ENCODE measurements around the gene GPR176. TPM values are rescaled to one million over a fixed set of nuclear protein-coding genes. Genes with fewer than 3 reads are reported as not detected.

GPR176 gene
- total and polyA plus RNA-seq, 2 experiments from 2014 or later: 2.7 to 7.0 TPM

- Histone ChIP-seq H3K9me3 (ENCODE audit: low read depth) (no peaks in the 10 kb centered on the region), H3K36me3 (replicated peaks; ENCODE audit: insufficient read depth, low read depth) (no peaks in the 10 kb centered on the region), H3K9me2 (replicated peaks; ENCODE audit: insufficient read depth) (no peaks in the 10 kb centered on the region), H4K20me1 (ENCODE audit: insufficient read depth, poor library complexity, severe bottlenecking) (no peaks in the 10 kb centered on the region), H3K27me3 (peaks cover 27% of the 10 kb centered on the region), H3K79me2 (no peaks in the 10 kb centered on the region), H2AFZ (peak overlapping the region; percentile 95), H3K27ac (peak overlapping the region; percentile 78), H3K4me1 (ENCODE audit: insufficient read depth) (peaks cover 10% of the 10 kb centered on the region), H3K4me2 (peak overlapping the region; percentile 97), H3K4me3 (peak overlapping the region; percentile 97)
- TF ChIP-seq EZH2phosphoT487 (IDR thresholded peaks at IDR 0.05; ENCODE audit: low read depth, severe bottlenecking, unreplicated experiment): no peak
- TF ChIP-seq EZH2 (IDR thresholded peaks at IDR 0.05; ENCODE audit: borderline replicate concordance): no peak
- TF ChIP-seq CTCF (IDR thresholded peaks at IDR 0.05; ENCODE audit: poor library complexity): no peak
- 89% methylated on average over 6 of the region's 6 CpGs for WGBS (ENCODE audit: low lambda C conversion rate, missing lambda C conversion rate)
- DNase-seq (ENCODE audit: low spot score): no peak
Measured at GRCh38 chr15:39921274-39921638, 1.2 kb upstream of the GPR176 start.

GRCh38 chr15:39920510-39921273 is 626 bp upstream of the GPR176 start:
- peak overlapping the region; percentile 95 for H2AFZ ChIP-seq
- H3K27ac ChIP-seq: peak overlapping the region; percentile 78
- peak; percentile 91 for DNase-seq (ENCODE audit: low spot score)
- H3K27me3 ChIP-seq: peaks cover 32% of the 10 kb centered on the region
- no peaks in the 10 kb centered on the region for H3K36me3 ChIP-seq (replicated peaks; ENCODE audit: insufficient read depth, low read depth)
- H3K79me2 ChIP-seq: no peaks in the 10 kb centered on the region
- H3K4me2 ChIP-seq: peak overlapping the region; percentile 97
- 3% methylated on average over 46 of the region's 70 CpGs for WGBS (ENCODE audit: low lambda C conversion rate, missing lambda C conversion rate)
- peak; percentile 5 for TF ChIP-seq CTCF (IDR thresholded peaks at IDR 0.05; ENCODE audit: poor library complexity)
- TF ChIP-seq EZH2phosphoT487 (IDR thresholded peaks at IDR 0.05; ENCODE audit: low read depth, severe bottlenecking, unreplicated experiment): no peak
- peaks cover 10% of the 10 kb centered on the region for H3K4me1 ChIP-seq (ENCODE audit: insufficient read depth)
- H3K4me3 ChIP-seq: peak overlapping the region; percentile 97
- H3K9me2 ChIP-seq (replicated peaks; ENCODE audit: insufficient read depth): no peaks in the 10 kb centered on the region
- no peaks in the 10 kb centered on the region for H4K20me1 ChIP-seq (ENCODE audit: insufficient read depth, poor library complexity, severe bottlenecking)
- H3K9me3 ChIP-seq (ENCODE audit: low read depth): no peaks in the 10 kb centered on the region

GRCh38 chr15:39919411-39919747 is 687 bp downstream of the GPR176 start:
- WGBS (ENCODE audit: low lambda C conversion rate, missing lambda C conversion rate): 3% methylated on average over 15 of the region's 15 CpGs
- H4K20me1 ChIP-seq (ENCODE audit: insufficient read depth, poor library complexity, severe bottlenecking): no peaks in the 10 kb centered on the region
- H2AFZ ChIP-seq: peak overlapping the region; percentile 90
- no peaks in the 10 kb centered on the region for H3K36me3 ChIP-seq (replicated peaks; ENCODE audit: insufficient read depth, low read depth)
- H3K79me2 ChIP-seq: no peaks in the 10 kb centered on the region
- no peaks in the 10 kb centered on the region for H3K9me2 ChIP-seq (replicated peaks; ENCODE audit: insufficient read depth)
- peak overlapping the region; percentile 97 for H3K4me3 ChIP-seq
- H3K4me1 ChIP-seq (ENCODE audit: insufficient read depth): peaks cover 10% of the 10 kb centered on the region
- no peak for TF ChIP-seq EZH2phosphoT487 (IDR thresholded peaks at IDR 0.05; ENCODE audit: low read depth, severe bottlenecking, unreplicated experiment)
- TF ChIP-seq EZH2 (IDR thresholded peaks at IDR 0.05; ENCODE audit: borderline replicate concordance): no peak
- no peak for TF ChIP-seq CTCF (IDR thresholded peaks at IDR 0.05; ENCODE audit: poor library complexity)
- H3K4me2 ChIP-seq: peak overlapping the region; percentile 97
- H3K9me3 ChIP-seq (ENCODE audit: low read depth): no peaks in the 10 kb centered on the region
- no peak for DNase-seq (ENCODE audit: low spot score)
- H3K27ac ChIP-seq: no peak overlapping the region
- peaks cover 32% of the 10 kb centered on the region for H3K27me3 ChIP-seq
